Measurements from ENCODE around the gene MBOAT7. TPM values are rescaled to one million over a fixed set of nuclear protein-coding genes. Genes with fewer than 3 reads are reported as not detected.

MBOAT7 gene
- total RNA-seq, 2 experiments from 2014 or later, result 90.8 to 93.4 TPM

GRCh38 chr19:54164369-54165068, 24.9 kb downstream of the MBOAT7 start:
- peaks cover 1% of the 10 kb centered on the region for H3K27me3 Mint-ChIP-seq
- peaks cover 47% of the 10 kb centered on the region for H3K4me1 Mint-ChIP-seq
- DNase-seq, result peak; percentile 80
- no peaks in the 10 kb centered on the region for H3K9me3 Mint-ChIP-seq
- peak overlapping the region; percentile 26 for H3K27ac Mint-ChIP-seq
- ChIA-PET POLR2A (interaction anchor here (1.5 to 3.5 kb wide), 2 partner anchors 24 to 46 kb away, joined by 4 to 13 read pairs; partner anchors contain the start of gene MBOAT7), CTCF (interaction anchor here (0.6 to 1.2 kb wide), 2 partner anchors 54 to 102 kb away, joined by 3 to 5 read pairs; no protein-coding TSS in a partner anchor)
- H3K4me3 Mint-ChIP-seq, result peak overlapping the region; percentile 72
- H3K36me3 Mint-ChIP-seq (ENCODE audit: low read depth), result peaks cover 4% of the 10 kb centered on the region

GRCh38 chr19:54162884-54163283, 26.5 kb downstream of the MBOAT7 start:
- no peak for DNase-seq
- Mint-ChIP-seq H3K4me3 (peak overlapping the region; percentile 76), H3K27me3 (peaks cover 1% of the 10 kb centered on the region), H3K36me3 (ENCODE audit: low read depth) (peaks cover 9% of the 10 kb centered on the region), H3K4me1 (peaks cover 55% of the 10 kb centered on the region), H3K27ac (peak overlapping the region; percentile 32), H3K9me3 (no peaks in the 10 kb centered on the region)
- ChIA-PET CTCF (interaction anchor here (0.7 kb wide), 1 partner anchor 186 kb away, joined by 3 read pairs; no protein-coding TSS in a partner anchor), POLR2A (interaction anchor here (1.0 to 3.5 kb wide), 4 partner anchors 26 to 47 kb away, joined by 3 to 13 read pairs (median 4); partner anchors contain the start of genes MBOAT7 and TSEN34)

GRCh38 chr19:54162241-54162805, 27.1 kb downstream of the MBOAT7 start:
- Mint-ChIP-seq H3K36me3 (ENCODE audit: low read depth) (peaks cover 9% of the 10 kb centered on the region), H3K9me3 (no peaks in the 10 kb centered on the region), H3K27me3 (peaks cover 1% of the 10 kb centered on the region), H3K27ac (peak overlapping the region; percentile 40), H3K4me3 (peak overlapping the region; percentile 76), H3K4me1 (peaks cover 55% of the 10 kb centered on the region)
- CTCF ChIA-PET, result no interaction called here
- POLR2A ChIA-PET, result interaction anchor here (1.0 to 3.5 kb wide), 3 partner anchors 26 to 39 kb away, joined by 3 to 13 read pairs (median 3); partner anchors contain the start of genes MBOAT7 and TSEN34
- DNase-seq, result peak; percentile 85

GRCh38 chr19:54160854-54161253, 28.5 kb downstream of the MBOAT7 start:
- DNase-seq, result no peak
- Mint-ChIP-seq H3K4me3 (peak overlapping the region; percentile 94), H3K9me3 (no peaks in the 10 kb centered on the region), H3K4me1 (peaks cover 62% of the 10 kb centered on the region), H3K27me3 (peaks cover 1% of the 10 kb centered on the region), H3K27ac (peak overlapping the region; percentile 98), H3K36me3 (ENCODE audit: low read depth) (peaks cover 22% of the 10 kb centered on the region)
- ChIA-PET CTCF (interaction anchor here (3.2 kb wide), 1 partner anchor 24 kb away, joined by 24 read pairs; the partner anchor contains the start of gene CNOT3), POLR2A (interaction anchor here (0.9 to 7.6 kb wide), 7 partner anchors 13 to 46 kb away, joined by 3 to 66 read pairs (median 14); partner anchors contain the start of genes CNOT3, PRPF31, RPS9 and TFPT)

GRCh38 chr19:54160182-54160811, 29.1 kb downstream of the MBOAT7 start:
- H3K36me3 Mint-ChIP-seq (ENCODE audit: low read depth), result peaks cover 24% of the 10 kb centered on the region
- H3K27me3 Mint-ChIP-seq, result peaks cover 1% of the 10 kb centered on the region
- ChIA-PET CTCF (interaction anchor here (2.0 to 3.2 kb wide), 3 partner anchors 23 to 105 kb away, joined by 14 to 24 read pairs (median 19); partner anchors contain the start of genes CNOT3 and MBOAT7), POLR2A (interaction anchor here (0.9 to 7.6 kb wide), 10 partner anchors 11 to 228 kb away, joined by 3 to 66 read pairs (median 8); partner anchors contain the start of genes CNOT3, MBOAT7, PRPF31 and RPS9)
- peaks cover 63% of the 10 kb centered on the region for H3K4me1 Mint-ChIP-seq
- DNase-seq, result no peak
- peak overlapping the region; percentile 94 for H3K4me3 Mint-ChIP-seq
- H3K9me3 Mint-ChIP-seq, result no peaks in the 10 kb centered on the region
- peak overlapping the region; percentile 98 for H3K27ac Mint-ChIP-seq

- peaks cover 1% of the 10 kb centered on the region for H3K27me3 Mint-ChIP-seq
- peak; percentile 100 for DNase-seq
- H3K4me1 Mint-ChIP-seq, result peaks cover 67% of the 10 kb centered on the region
- ChIA-PET CTCF (interaction anchor here (0.7 to 3.2 kb wide), 6 partner anchors 10 to 106 kb away, joined by 3 to 24 read pairs (median 8); partner anchors contain the start of genes CNOT3 and MBOAT7), POLR2A (interaction anchor here (0.9 to 7.6 kb wide), 17 partner anchors 10 to 288 kb away, joined by 3 to 66 read pairs (median 5); partner anchors contain the start of genes CNOT3, MBOAT7, RPS9 and TMC4)
- peak within 1 kb of the TSS; percentile 98 for H3K27ac Mint-ChIP-seq
- H3K36me3 Mint-ChIP-seq (ENCODE audit: low read depth), result peaks cover 31% of the 10 kb centered on the region
- peak within 1 kb of the TSS; percentile 94 for H3K4me3 Mint-ChIP-seq
- no peaks in the 10 kb centered on the region for H3K9me3 Mint-ChIP-seq
These were observed 29.8 kb downstream of the MBOAT7 start, which contains the start of gene LENG1 for GRCh38 chr19:54159352-54160181. LENG1 (minus strand) TSS chr19:54159721; CDS start chr19:54159695, 26 bp downstream.

GRCh38 chr19:54158812-54159351, 30.5 kb downstream of the MBOAT7 start:
- POLR2A ChIA-PET, result interaction anchor here (0.9 to 7.6 kb wide), 17 partner anchors 9 to 289 kb away, joined by 3 to 66 read pairs (median 5); partner anchors contain the start of genes CNOT3, MBOAT7, RPS9 and TMC4
- Mint-ChIP-seq H3K27me3 (peaks cover 1% of the 10 kb centered on the region), H3K4me3 (peak overlapping the region; percentile 94), H3K9me3 (no peaks in the 10 kb centered on the region), H3K36me3 (ENCODE audit: low read depth) (peaks cover 38% of the 10 kb centered on the region), H3K4me1 (peaks cover 69% of the 10 kb centered on the region), H3K27ac (peak overlapping the region; percentile 98)
- DNase-seq, result peak; percentile 34
- CTCF ChIA-PET, result interaction anchor here (0.7 to 3.2 kb wide), 4 partner anchors 22 to 107 kb away, joined by 3 to 24 read pairs (median 16); partner anchors contain the start of genes CNOT3 and MBOAT7

- CTCF ChIA-PET, result no interaction called here
These were observed 32.4 kb downstream of the MBOAT7 start for GRCh38 chr19:54156953-54157352.

GRCh38 chr19:54156490-54156889, 32.9 kb downstream of the MBOAT7 start:
- POLR2A ChIA-PET, result interaction anchor here (1.1 to 7.6 kb wide), 3 partner anchors 19 to 41 kb away, joined by 3 to 66 read pairs (median 5); partner anchors contain the start of genes CNOT3, PRPF31, TFPT and TSEN34
- H3K4me1 Mint-ChIP-seq, result peaks cover 55% of the 10 kb centered on the region
- H3K9me3 Mint-ChIP-seq, result no peaks in the 10 kb centered on the region
- CTCF ChIA-PET, result interaction anchor here (0.7 kb wide), 1 partner anchor 31 kb away, joined by 3 read pairs; no protein-coding TSS in a partner anchor
- no peak overlapping the region for H3K27ac Mint-ChIP-seq
- H3K36me3 Mint-ChIP-seq (ENCODE audit: low read depth), result peaks cover 52% of the 10 kb centered on the region
- no peak overlapping the region for H3K4me3 Mint-ChIP-seq
- no peaks in the 10 kb centered on the region for H3K27me3 Mint-ChIP-seq
- no peak for DNase-seq

More at GRCh38 chr19:54156953-54157352, 32.4 kb downstream of the MBOAT7 start:
- Mint-ChIP-seq H3K4me3 (peak overlapping the region; percentile 10), H3K36me3 (ENCODE audit: low read depth) (peaks cover 48% of the 10 kb centered on the region), H3K9me3 (no peaks in the 10 kb centered on the region), H3K27ac (peak overlapping the region; percentile 19), H3K4me1 (peaks cover 58% of the 10 kb centered on the region), H3K27me3 (no peaks in the 10 kb centered on the region)
- POLR2A ChIA-PET, result interaction anchor here (1.6 to 7.6 kb wide), 2 partner anchors 19 to 42 kb away, joined by 5 to 66 read pairs; partner anchors contain the start of genes CNOT3, PRPF31 and TFPT
- DNase-seq, result no peak

- Mint-ChIP-seq H3K36me3 (ENCODE audit: low read depth) (peaks cover 58% of the 10 kb centered on the region), H3K4me3 (no peak overlapping the region), H3K27me3 (no peaks in the 10 kb centered on the region), H3K27ac (peak overlapping the region; percentile 56), H3K4me1 (peaks cover 49% of the 10 kb centered on the region), H3K9me3 (no peaks in the 10 kb centered on the region)
- DNase-seq, result no peak
- CTCF ChIA-PET, result interaction anchor here (0.7 kb wide), 1 partner anchor 32 kb away, joined by 3 read pairs; no protein-coding TSS in a partner anchor
- POLR2A ChIA-PET, result interaction anchor here (1.1 to 7.6 kb wide), 2 partner anchors 18 to 35 kb away, joined by 3 to 66 read pairs; partner anchors contain the start of genes CNOT3 and TSEN34
These were observed 33.7 kb downstream of the MBOAT7 start for GRCh38 chr19:54155694-54156093.

Measured in activated CD4-positive, alpha-beta memory T cell treated with anti-CD3 and anti-CD28 coated beads, Interleukin-2, amount 10 ng/mL, durations not matched to agents 7 days and 5 days (primary cell).